Lower leg skin (tissue), 4 donors: ENCODE results near the gene EBF3. TPM values are rescaled to one million over a fixed set of nuclear protein-coding genes. Genes with fewer than 3 reads are reported as not detected.

Experiments used
- DNase-seq, 2 donors: peaks; one replicate each; pipeline ENCODE4 v3.0.0-alpha.2; 2019; ENCODE audit warnings: low spot score in 2 of 2
- H3K4me3 ChIP-seq: fragments of 200-600 bp; sonication (generic); 2 replicates; pipeline ENCODE4 v1.5.1; 2017; ENCODE audit warnings: mild to moderate bottlenecking, low read depth; ENCODE audit not compliant: poor library complexity, severe bottlenecking
- CTCF ChIP-seq, 3 donors: fragments of 450-650 bp; IDR thresholded peaks; one replicate each; pipeline ENCODE4 v1.5.1; 2016; ENCODE audit warnings: antibody characterized with exemption in 3 of 3, mild to moderate bottlenecking in 3 of 3, moderate library complexity in 2 of 3
- POLR2A ChIP-seq, 2 donors: fragments of 450-650 bp; IDR thresholded peaks; one replicate each; pipeline ENCODE4 v1.6.1; 2016 to 2017; ENCODE audit warnings: antibody characterized with exemption in 2 of 2, mild to moderate bottlenecking in 1 of 2, moderate library complexity in 1 of 2
- WGBS, 2 donors: methylation state at CpG; one replicate each; pipeline ENCODE4 v1.1.5; 2018; 5-methylcytosine and 5-hydroxymethylcytosine counted together
- intact Hi-C: fragments of 100-400 bp; cut with DNase I; formaldehyde crosslinking; loops from one replicate; pipeline ENCODE4 v1.15.0; 2023; ENCODE audit warnings: low total_unique reads
- total RNA-seq, 4 donors: library from RNA; depleted of rRNA; stranded (reverse); fragments of >200 nt; gene quantifications; one replicate each; pipeline ENCODE4 v1.1.0, GENCODE V29; 2016

EBF3 gene
- total RNA-seq, 4 donors from 2014 or later = 0.80 to 8.5 (median 2.4) TPM

- intact Hi-C loops = no loop called here
- no peak overlapping the region for H3K4me3 ChIP-seq
- no peak for DNase-seq
- TF ChIP-seq POLR2A (IDR thresholded peaks at IDR 0.05) = no peak
- no peak for TF ChIP-seq CTCF (IDR thresholded peaks at IDR 0.05)
- 87 to 93% methylated on average over 7 of the region's 7 CpGs for WGBS, 2 donors
Measured at GRCh38 chr10:129865413-129865812, 98.7 kb downstream of the EBF3 start.

- intact Hi-C loops = no loop called here
- H3K4me3 ChIP-seq = no peak overlapping the region
- no peak for TF ChIP-seq POLR2A (IDR thresholded peaks at IDR 0.05)
- TF ChIP-seq CTCF (IDR thresholded peaks at IDR 0.05) = no peak
- WGBS, 2 donors = 68 to 77% methylated on average over 9 of the region's 9 CpGs
- DNase-seq = no peak
Measured at GRCh38 chr10:129864601-129865126, 99.4 kb downstream of the EBF3 start.

GRCh38 chr10:129864082-129864481 is 100.0 kb downstream of the EBF3 start:
- DNase-seq = no peak
- intact Hi-C loops = no loop called here
- TF ChIP-seq POLR2A (IDR thresholded peaks at IDR 0.05) (no peak), CTCF (IDR thresholded peaks at IDR 0.05) (no peak)
- no peak overlapping the region for H3K4me3 ChIP-seq
- 93 to 94% methylated on average over 3 to 4 of the region's 4 CpGs for WGBS, 2 donors

- WGBS, 2 donors = 69 to 78% methylated on average over 14 to 15 of the region's 15 CpGs
- intact Hi-C loops = no loop called here
- no peak for DNase-seq
- H3K4me3 ChIP-seq = no peak overlapping the region
- TF ChIP-seq CTCF (IDR thresholded peaks at IDR 0.05) (no peak), POLR2A (IDR thresholded peaks at IDR 0.05) (no peak)
Measured at GRCh38 chr10:129863201-129863663, 100.8 kb downstream of the EBF3 start.

- WGBS, 2 donors = 81 to 83% methylated on average over 22 of the region's 22 CpGs
- DNase-seq = no peak
- intact Hi-C loops = no loop called here
Measured at GRCh38 chr10:129861776-129862531, 102.1 kb downstream of the EBF3 start.

More at GRCh38 chr10:129861776-129862531, 102.1 kb downstream of the EBF3 start:
- no peak overlapping the region for H3K4me3 ChIP-seq
- no peak for TF ChIP-seq POLR2A (IDR thresholded peaks at IDR 0.05)
- no peak for TF ChIP-seq CTCF (IDR thresholded peaks at IDR 0.05)
